Stimulated activated naive CD8-positive, alpha-beta T cell treated with anti-CD3 and anti-CD28 coated beads, Interleukin-15, amount 100 ng/mL, for 72 hours (primary cell): ENCODE results near the gene EML4.
A peak's percentile ranks its signal among the peaks of the same experiment; 100 is the strongest.

Experiments used
- ATAC-seq: fragments of 150-1000 bp; cut with Tn5 transposase; 2 replicates; pipeline ENCODE4 v1.10.0; 2021; ENCODE audit warnings: mild to moderate bottlenecking, moderate library complexity
- DNase-seq, 2 donors: peaks; one replicate each; pipeline ENCODE4 v3.0.0; 2021 to 2022
- H3K27ac Mint-ChIP-seq, 2 donors: one replicate each; pipeline ENCODE4 v1.8.0; 2022; ENCODE audit warnings: mild to moderate bottlenecking in 2 of 2, mixed read lengths in 2 of 2, moderate library complexity in 2 of 2
- H3K27me3 Mint-ChIP-seq: one replicate; pipeline ENCODE4 v1.8.0; 2022; ENCODE audit warnings: mixed read lengths
- H3K4me1 Mint-ChIP-seq: one replicate; pipeline ENCODE4 v1.8.0; 2022; ENCODE audit warnings: mild to moderate bottlenecking, mixed read lengths
- H3K4me3 Mint-ChIP-seq, 2 donors: one replicate each; pipeline ENCODE4 v1.8.0; 2022; ENCODE audit warnings: mild to moderate bottlenecking in 2 of 2, mixed read lengths in 2 of 2, moderate library complexity in 1 of 2
- H3K9me3 Mint-ChIP-seq, 2 donors: one replicate each; pipeline ENCODE4 v1.8.0; 2022; ENCODE audit warnings: mixed read lengths in 2 of 2

The EML4 gene

DNA sequence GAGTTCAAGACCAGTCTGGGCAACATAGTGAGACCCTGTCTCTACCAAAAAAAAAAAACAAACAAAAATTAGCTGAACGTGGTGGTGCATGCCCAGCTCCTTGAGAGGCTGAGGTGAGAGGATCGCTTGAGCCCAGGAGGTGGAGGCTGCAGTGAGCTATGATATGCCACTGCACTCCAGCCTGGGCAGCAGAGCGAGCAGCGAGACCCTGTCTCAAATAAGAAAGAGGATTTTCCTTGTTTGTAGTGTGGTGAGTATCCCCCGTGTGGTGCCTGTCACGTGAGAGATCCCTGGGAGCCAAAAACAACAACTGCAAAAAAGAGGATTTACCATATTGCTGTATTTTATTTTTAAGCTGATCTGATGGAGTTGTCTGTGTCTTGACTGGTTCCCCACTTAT lies 9.2 kb downstream of the EML4 start:
- no peak for DNase-seq
- Mint-ChIP-seq H3K9me3 (no peaks in the 10 kb centered on the region), H3K4me3 (no peak overlapping the region), H3K27me3 (no peaks in the 10 kb centered on the region), H3K4me1 (peaks cover 71% of the 10 kb centered on the region), H3K27ac (no peak overlapping the region)
- no peak for ATAC-seq

DNA sequence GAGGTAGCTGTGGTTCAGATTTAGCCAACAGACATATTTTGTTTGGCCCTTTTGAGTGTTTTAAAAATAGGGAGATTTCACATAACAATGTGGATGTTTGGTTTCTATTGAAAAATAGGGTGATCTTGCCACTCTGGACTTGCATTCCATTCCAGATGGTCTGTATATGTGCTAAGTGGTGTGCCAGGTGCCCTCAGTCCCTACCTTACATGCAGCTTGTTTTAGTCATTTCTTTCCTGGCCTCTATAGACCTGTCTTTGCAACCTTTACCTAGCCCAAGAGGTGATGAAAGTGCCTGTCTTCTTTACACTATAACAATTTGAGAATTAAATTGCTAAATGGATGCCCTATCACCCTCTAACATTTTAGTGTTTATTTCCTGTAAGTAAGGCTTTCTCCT lies 11.1 kb downstream of the EML4 start:
- no peaks in the 10 kb centered on the region for H3K9me3 Mint-ChIP-seq
- peaks cover 79% of the 10 kb centered on the region for H3K4me1 Mint-ChIP-seq
- ATAC-seq (no peak), DNase-seq (no peak)
- H3K27ac Mint-ChIP-seq = no peak overlapping the region
- H3K27me3 Mint-ChIP-seq = no peaks in the 10 kb centered on the region
- H3K4me3 Mint-ChIP-seq = no peak overlapping the region

DNA sequence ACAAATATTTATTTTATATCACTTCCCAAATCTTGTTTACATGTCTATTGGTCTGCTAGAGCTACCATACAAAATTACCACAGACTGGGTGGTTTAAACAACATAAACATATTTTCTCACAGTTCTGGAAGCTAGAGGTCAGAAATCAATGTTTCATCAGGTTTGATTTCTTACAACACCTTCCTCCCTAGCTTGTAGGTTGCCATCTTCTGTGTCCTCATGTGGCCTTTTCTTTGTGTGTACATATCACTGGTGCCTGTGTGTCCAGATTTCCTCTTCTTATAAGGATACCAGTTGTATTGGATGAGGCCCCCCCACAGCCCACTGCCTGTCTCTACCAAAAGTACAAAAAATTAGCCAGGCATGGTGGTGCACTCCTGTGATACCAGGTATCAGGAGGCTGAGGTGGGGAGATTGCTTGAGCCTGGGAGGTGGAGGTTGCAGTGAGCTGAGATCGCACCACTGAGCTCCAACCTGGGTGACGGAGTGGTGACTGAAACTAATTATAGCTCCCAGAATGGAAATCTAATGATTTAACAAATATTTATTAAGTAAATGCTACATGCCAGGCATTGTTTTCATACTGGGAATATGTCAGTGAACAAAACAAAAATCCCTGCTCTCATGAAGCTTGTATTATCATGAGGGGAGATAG lies 13.6 kb downstream of the EML4 start:
- DNase-seq (no peak), ATAC-seq (no peak)
- Mint-ChIP-seq H3K27me3 (no peaks in the 10 kb centered on the region), H3K27ac (peak overlapping the region in 1 of 2 donors; percentile 57), H3K9me3 (no peaks in the 10 kb centered on the region), H3K4me1 (peaks cover 74% of the 10 kb centered on the region), H3K4me3 (no peak overlapping the region)

DNA sequence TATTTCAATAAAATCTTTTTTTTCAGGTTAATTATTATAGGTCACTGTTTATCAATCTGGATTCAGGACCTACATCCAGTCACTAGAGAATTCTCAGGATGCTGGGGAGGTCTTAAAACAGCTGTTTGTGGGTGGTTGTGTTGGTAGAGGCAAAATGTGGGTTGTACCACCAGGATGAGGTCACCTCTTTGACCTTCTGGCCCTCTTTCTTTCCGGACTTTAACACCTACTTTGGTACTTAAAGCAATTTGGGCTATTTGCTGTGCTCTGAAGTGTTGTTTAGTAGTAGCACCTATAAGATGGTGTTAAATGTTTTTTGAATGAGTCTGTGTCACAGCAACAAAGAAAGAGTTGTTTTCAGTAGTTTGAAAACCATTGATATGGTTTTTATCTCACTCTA lies 14.6 kb downstream of the EML4 start:
- Mint-ChIP-seq H3K27ac (peak overlapping the region in 1 of 2 donors; percentile 36), H3K9me3 (no peaks in the 10 kb centered on the region), H3K4me3 (no peak overlapping the region), H3K4me1 (peaks cover 69% of the 10 kb centered on the region), H3K27me3 (no peaks in the 10 kb centered on the region)
- ATAC-seq (no peak), DNase-seq (no peak)

DNA sequence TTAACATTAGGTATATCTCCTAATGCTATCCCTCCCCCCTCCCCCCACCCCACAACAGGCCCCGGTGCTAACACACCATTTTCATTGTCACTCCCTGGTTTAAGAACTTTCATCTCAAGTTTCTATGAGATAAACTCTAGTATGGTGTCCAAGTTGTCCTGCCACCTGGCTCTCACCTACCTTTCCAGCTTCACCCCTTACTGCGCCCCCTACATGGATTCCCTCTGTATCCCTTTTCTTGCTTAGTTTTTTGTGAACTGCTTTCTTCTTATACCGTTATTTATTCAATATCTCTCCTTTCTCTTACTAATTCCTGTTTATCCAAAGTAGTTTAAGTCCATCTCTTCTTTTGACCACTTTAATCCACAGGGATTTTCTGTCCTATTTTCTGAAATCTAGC lies 15.2 kb downstream of the EML4 start:
- ATAC-seq (no peak), DNase-seq (no peak)
- H3K27me3 Mint-ChIP-seq = no peaks in the 10 kb centered on the region
- peaks cover 69% of the 10 kb centered on the region for H3K4me1 Mint-ChIP-seq
- peak overlapping the region in 1 of 2 donors; percentile 59 for H3K27ac Mint-ChIP-seq
- H3K4me3 Mint-ChIP-seq = no peak overlapping the region
- H3K9me3 Mint-ChIP-seq = no peaks in the 10 kb centered on the region

DNA sequence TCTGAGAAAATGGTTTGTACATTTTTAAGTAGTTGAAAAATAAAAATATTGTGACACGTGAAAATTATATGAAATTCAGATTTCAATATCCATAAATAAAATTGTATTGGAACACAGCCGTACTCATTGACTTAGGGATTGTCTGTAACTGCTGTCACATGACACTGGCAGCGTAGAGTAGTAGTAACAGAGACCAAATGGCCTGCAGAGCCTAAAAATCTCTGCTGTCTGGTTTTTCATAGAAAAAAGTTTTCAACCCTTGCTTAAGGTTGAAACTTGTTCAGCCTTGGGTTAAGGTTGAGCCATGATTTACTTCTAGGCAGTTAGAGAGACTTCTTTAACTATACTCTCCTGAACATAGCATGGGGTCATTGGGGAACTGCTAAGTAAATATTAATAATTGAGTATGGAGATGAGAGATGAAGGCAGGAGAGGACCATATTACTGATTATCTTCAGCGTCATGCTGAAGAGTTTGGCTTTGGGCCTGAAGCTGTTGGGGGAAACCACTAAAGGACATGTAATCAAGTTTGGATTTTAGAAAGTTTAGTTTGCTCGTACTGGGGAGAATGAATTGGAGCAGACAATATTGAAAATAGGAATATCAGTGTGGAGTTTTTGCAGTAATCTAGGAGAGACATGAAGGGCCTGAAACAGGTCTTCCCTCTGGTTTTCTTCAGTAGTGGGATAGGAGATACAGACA lies 16.2 kb downstream of the EML4 start:
- no peak for ATAC-seq
- DNase-seq = no peak
- Mint-ChIP-seq H3K27me3 (no peaks in the 10 kb centered on the region), H3K4me3 (no peak overlapping the region), H3K27ac (no peak overlapping the region), H3K4me1 (peaks cover 65% of the 10 kb centered on the region), H3K9me3 (no peaks in the 10 kb centered on the region)

DNA sequence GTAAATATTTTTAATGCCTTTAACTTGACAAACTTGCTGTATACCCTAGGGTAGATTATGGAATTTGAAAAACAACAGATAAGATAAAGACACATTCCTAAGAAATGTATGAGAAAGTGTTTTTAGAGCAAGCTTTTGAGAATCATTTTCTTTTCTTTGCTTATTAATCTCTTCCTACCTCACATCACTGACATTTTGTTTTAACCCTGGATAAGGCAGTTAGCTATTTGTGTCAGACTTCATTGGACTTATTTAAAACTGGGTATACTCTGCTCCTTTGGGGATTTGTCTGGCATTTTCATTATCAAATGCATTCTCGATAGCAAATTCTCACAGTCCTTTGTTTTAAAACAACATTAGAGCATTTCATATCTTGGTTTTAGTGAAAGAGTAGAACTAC lies 17.2 kb downstream of the EML4 start:
- Mint-ChIP-seq H3K27ac (no peak overlapping the region), H3K27me3 (no peaks in the 10 kb centered on the region), H3K9me3 (no peaks in the 10 kb centered on the region), H3K4me3 (no peak overlapping the region), H3K4me1 (peaks cover 60% of the 10 kb centered on the region)
- ATAC-seq = no peak
- no peak for DNase-seq

DNA sequence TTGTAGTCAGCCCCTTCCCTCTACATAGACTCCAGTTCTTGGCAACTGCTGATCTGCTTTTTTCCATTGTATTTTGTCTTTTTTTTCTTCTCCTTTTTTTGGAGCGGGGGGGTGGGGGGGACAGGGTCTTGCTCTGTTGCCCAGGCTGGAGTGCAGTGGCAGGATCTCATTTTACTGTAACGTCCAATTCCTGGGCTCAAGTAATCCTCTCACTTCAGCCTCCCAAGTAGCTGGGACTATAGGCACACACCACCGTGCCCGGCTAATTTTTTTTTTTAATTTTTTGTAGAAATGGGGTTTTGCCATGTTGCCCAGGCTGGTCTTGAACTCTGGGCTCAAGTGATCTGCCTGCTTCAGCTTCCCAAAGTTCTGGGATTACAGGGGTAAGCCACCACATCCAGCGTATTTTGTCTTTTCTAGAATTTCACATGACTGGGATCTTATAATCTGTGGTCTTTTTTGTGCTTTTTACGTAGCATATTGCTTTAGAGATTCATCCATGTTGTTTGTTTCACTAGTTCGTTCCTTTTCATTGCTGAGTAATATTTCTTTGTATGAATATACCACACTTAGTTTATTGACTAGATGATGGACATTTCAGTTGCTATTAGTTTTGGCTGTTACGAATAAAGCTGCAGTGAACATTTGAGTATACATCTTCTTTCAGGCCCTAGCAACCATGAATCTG lies 17.9 kb downstream of the EML4 start:
- Mint-ChIP-seq H3K9me3 (no peaks in the 10 kb centered on the region), H3K27ac (no peak overlapping the region), H3K4me1 (peaks cover 66% of the 10 kb centered on the region), H3K27me3 (no peaks in the 10 kb centered on the region), H3K4me3 (no peak overlapping the region)
- ATAC-seq = no peak
- no peak for DNase-seq

DNA sequence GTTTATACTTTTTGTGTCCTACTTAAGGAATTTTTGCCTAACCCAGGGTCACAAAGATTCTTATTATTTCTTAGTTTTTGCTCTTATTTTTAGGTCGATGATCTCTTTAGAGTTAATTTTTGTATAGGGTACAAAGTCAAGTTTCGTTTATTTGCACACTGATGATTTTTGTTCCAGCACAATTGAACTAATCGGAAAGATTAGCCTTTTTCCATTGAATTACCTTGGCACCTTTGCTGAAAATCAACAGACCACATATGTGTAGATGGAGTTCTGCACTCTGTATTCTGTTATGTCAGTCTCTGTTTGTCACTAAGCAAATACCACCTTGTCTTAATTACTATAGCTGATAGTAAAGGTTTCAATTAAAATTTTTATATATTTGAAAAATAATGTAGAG lies 18.7 kb downstream of the EML4 start:
- Mint-ChIP-seq H3K4me1 (peaks cover 66% of the 10 kb centered on the region), H3K27ac (no peak overlapping the region)

DNA sequence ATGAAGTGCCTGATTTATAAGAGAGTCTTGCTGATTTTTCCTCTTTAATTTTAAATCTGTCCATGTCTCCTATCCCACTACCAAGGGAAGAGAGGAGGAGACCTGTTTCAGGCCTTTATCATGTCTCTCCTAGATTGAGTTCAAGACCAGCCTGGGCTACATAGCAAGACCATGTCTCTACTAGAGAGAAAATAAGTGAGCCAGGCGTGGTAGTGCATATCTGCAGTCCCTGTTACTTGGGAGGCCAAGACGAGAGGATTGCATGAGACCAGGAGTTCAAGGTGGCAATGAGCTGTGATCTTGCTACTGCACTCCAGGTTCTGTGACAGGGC lies 20.0 kb downstream of the EML4 start:
- peaks cover 69% of the 10 kb centered on the region for H3K4me1 Mint-ChIP-seq
- no peak overlapping the region for H3K27ac Mint-ChIP-seq
- no peak overlapping the region for H3K4me3 Mint-ChIP-seq
- ATAC-seq (no peak), DNase-seq (no peak)
- no peaks in the 10 kb centered on the region for H3K9me3 Mint-ChIP-seq
- no peaks in the 10 kb centered on the region for H3K27me3 Mint-ChIP-seq

More for the DNA sequence above, 18.7 kb downstream of the EML4 start:
- Mint-ChIP-seq H3K27me3 (no peaks in the 10 kb centered on the region), H3K9me3 (no peaks in the 10 kb centered on the region), H3K4me3 (no peak overlapping the region)
- ATAC-seq = no peak
- no peak for DNase-seq

DNA sequence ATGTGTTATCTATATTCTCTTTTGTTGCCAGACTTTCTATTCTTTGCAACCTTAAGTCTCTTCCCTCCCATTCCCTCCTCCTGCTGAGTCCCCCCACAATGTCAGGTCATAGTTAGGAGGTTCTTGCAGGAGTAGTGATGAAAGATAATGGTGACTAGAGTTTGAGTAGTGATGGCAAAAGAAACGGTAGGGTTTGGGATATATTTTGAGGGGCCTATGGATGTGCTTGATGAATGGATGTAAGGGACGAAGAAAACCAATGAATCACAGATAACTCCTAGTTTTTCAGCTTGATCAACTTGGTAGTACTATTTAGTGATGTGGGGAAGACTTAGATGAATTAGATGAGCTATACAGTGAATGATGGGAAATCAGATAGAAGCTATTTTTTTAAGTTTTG lies 21.0 kb downstream of the EML4 start:
- no peak overlapping the region for H3K27ac Mint-ChIP-seq
- no peaks in the 10 kb centered on the region for H3K27me3 Mint-ChIP-seq
- no peak overlapping the region for H3K4me3 Mint-ChIP-seq
- ATAC-seq (no peak), DNase-seq (no peak)
- no peaks in the 10 kb centered on the region for H3K9me3 Mint-ChIP-seq
- peaks cover 66% of the 10 kb centered on the region for H3K4me1 Mint-ChIP-seq

DNA sequence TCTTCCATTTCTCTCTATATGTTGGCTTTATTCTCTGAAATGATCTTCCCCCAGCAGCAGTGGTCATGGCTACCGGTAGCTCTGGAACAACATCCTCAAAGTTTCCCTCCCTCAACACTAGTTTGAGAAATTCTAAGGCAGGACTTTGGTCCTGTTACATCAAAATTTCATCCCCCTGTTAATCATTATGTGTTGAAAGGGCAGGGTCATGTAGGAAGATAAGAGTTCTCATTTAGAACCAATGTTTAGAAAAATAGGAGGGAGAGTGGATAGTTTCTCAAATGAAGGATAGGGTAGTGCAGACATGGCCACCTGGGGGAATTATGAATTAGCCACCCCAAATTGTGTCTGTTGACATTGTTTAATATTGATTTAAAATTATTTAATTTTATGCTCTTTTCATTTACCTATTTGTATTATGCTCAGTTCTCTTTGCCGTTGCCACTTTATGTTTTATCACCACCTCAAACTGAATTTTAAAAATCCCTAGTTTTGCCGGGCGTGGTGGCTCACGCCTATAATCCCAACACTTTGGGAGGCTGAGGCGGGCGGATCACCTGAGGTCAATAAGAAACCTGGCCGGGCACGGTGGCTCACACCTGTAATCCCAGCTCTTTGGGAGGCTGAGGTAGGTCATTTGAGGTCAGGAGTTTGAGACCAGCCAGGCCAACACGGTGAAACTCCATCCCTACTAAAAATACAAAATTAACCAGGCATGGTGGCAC lies 22.3 kb downstream of the EML4 start:
- Mint-ChIP-seq H3K27ac (peak overlapping the region in 1 of 2 donors; percentile 86), H3K27me3 (no peaks in the 10 kb centered on the region), H3K4me3 (no peak overlapping the region)

DNA sequence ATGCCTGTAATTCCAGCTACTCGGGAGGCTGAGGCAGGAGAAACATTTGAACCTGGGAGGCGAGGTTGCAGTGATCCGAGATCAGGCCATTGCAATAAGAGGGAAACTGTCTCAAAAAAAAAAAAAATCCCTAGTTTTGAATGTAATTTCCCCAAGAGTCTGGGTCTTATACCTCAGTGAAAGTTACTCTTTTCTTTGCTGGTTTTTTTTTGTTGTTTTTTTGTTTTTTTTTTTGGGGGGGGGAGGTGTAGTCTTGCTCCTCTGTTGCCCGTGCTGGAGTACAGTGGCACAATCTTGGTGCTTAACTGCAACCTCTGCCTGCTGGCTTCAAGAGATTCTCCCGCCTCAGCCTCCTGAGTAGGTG lies 22.8 kb downstream of the EML4 start:
- DNase-seq = no peak
- Mint-ChIP-seq H3K9me3 (no peaks in the 10 kb centered on the region), H3K27me3 (no peaks in the 10 kb centered on the region), H3K27ac (peak overlapping the region in 1 of 2 donors; percentile 48), H3K4me1 (peaks cover 65% of the 10 kb centered on the region), H3K4me3 (no peak overlapping the region)
- no peak for ATAC-seq

More for the DNA sequence above, 22.3 kb downstream of the EML4 start:
- DNase-seq (no peak), ATAC-seq (no peak)
- Mint-ChIP-seq H3K4me1 (peaks cover 62% of the 10 kb centered on the region), H3K9me3 (no peaks in the 10 kb centered on the region)

DNA sequence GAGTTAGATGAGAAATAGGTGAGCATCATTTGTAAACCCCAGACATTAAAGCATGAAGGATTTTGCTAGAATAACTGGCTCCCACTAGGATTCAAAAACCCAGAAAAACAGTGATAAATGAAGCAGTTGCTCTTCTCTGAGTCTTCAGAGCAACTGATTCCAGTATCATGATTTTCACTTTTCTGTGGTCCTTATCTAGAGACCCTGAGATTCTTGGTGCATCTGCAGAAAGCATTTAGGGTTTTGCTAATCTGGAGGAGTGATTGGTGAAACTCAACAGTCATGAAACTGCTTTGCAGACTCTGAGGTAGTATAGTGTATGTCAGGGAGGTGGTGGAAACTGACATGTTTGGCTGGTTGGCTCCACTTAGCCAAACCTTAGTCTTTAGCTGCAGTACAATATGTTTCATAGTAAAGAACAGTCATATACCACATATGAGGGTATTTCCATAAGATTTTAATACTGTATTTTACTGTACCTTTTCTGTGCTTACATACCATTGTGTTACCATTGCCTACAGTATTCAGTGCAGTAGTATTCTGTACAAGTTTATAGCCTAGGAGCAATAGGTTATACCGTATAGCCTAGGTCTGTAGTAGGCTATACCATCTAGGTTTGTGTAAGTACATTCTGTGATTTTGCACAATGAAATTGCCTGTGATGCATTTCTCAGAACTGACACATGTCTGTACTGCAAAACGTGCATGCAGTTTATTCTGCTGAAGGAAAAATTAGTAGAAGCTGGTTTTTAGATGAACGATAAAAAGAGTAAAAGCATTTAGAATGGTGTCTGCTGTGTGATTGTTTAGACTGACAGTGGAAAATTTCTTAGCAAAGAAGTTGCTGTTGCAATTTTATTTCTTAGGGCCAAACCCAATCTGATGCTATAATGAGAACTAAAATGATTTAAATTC lies 23.8 kb downstream of the EML4 start:
- Mint-ChIP-seq H3K4me3 (no peak overlapping the region), H3K27me3 (no peaks in the 10 kb centered on the region), H3K4me1 (peaks cover 61% of the 10 kb centered on the region)

DNA sequence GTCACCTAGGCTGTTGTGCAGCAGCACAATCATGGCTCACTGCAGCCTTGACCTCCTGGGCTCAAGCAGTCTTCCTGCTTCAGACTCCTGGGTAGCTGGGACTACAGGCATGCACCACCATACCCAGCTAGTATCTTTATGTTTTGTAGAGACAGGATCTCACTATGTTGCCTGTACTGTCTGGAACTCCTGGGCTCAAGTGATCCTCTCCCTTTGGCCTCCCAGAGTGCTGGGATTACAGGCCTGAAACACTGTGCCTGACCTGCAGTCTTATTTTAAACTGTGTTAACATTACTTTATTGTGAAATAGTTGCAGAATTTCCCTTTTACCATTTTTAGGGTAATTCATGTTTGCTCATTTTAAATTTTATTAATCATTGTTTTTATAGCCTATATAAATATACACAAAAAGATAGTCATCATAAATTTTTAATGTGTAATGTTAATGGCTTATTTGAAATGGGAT lies 24.6 kb downstream of the EML4 start:
- DNase-seq = no peak

More for the DNA sequence above, 23.8 kb downstream of the EML4 start:
- ATAC-seq = peak; percentile 95
- no peak overlapping the region for H3K27ac Mint-ChIP-seq
- no peak for DNase-seq
- H3K9me3 Mint-ChIP-seq = no peaks in the 10 kb centered on the region

More for the DNA sequence above, 24.6 kb downstream of the EML4 start:
- no peaks in the 10 kb centered on the region for H3K9me3 Mint-ChIP-seq
- no peak for ATAC-seq
- peak overlapping the region in 1 of 2 donors; percentile 28 for H3K4me3 Mint-ChIP-seq
- no peaks in the 10 kb centered on the region for H3K27me3 Mint-ChIP-seq
- peaks cover 67% of the 10 kb centered on the region for H3K4me1 Mint-ChIP-seq
- H3K27ac Mint-ChIP-seq = no peak overlapping the region
